Duodenal mucosa (tissue), 2 donors: ENCODE results near the gene CACNA1E.

Experiments
- H3K27ac ChIP-seq: one replicate; pipeline ENCODE4 v1.7.0; 2013; ENCODE audit warnings: low read depth, low read length
- H3K27me3 ChIP-seq, 2 donors: one replicate each; pipeline ENCODE4 v1.7.0; 2013; ENCODE audit warnings: low read length in 2 of 2, control low read depth in 1 of 2; ENCODE audit not compliant: insufficient read depth in 2 of 2, control insufficient read depth in 1 of 2
- H3K36me3 ChIP-seq, 2 donors: one replicate each; pipeline ENCODE4 v1.7.0; 2013; ENCODE audit warnings: low read length in 2 of 2, control low read depth in 1 of 2; ENCODE audit not compliant: insufficient read depth in 2 of 2, control insufficient read depth in 1 of 2
- H3K4me1 ChIP-seq, 2 donors: one replicate each; pipeline ENCODE4 v1.7.0; 2013; ENCODE audit warnings: low read length in 2 of 2, control low read depth in 1 of 2; ENCODE audit not compliant: insufficient read depth in 2 of 2, control insufficient read depth in 1 of 2
- H3K4me3 ChIP-seq, 2 donors: one replicate each; pipeline ENCODE4 v1.7.0; 2013; ENCODE audit warnings: low read length in 2 of 2, low read depth in 1 of 2
- H3K9ac ChIP-seq, 2 donors: one replicate each; pipeline ENCODE4 v1.7.0; 2013; ENCODE audit warnings: low read length in 2 of 2, low read depth in 1 of 2
- H3K9me3 ChIP-seq, 2 donors: one replicate each; pipeline ENCODE4 v1.7.0; 2013; ENCODE audit warnings: low read length in 2 of 2, control low read depth in 1 of 2; ENCODE audit not compliant: control insufficient read depth in 1 of 2

The CACNA1E gene

GRCh38 chr1:181737056-181737455, 253.7 kb downstream of the CACNA1E start:
- no peak overlapping the region for H3K27ac ChIP-seq
- H3K27me3 ChIP-seq, result no peaks in the 10 kb centered on the region
- H3K9me3 ChIP-seq, result no peaks in the 10 kb centered on the region
- H3K9ac ChIP-seq, result no peak overlapping the region
- H3K4me3 ChIP-seq, result no peak overlapping the region
- no peaks in the 10 kb centered on the region for H3K4me1 ChIP-seq
- no peaks in the 10 kb centered on the region for H3K36me3 ChIP-seq

DNA sequence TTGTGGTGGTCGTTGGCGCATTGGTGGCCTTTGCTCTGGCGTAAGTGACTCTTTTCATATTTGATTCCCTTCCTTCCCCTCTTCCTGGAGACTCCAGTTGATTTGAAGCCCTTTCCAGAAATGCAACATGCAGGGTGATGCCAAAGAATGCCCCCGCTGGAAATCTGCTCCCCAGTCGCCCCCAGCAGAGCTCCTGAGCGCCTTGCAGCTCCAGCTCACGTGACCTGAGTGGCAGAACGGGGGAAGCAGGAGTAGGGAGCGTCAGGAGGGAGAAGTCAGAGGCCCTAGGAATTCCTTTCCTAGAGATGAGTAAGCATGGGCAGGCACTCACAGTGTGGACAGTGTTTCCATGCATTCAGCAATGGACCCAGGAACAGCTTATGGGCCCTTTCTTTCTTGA, 255.9 kb downstream of the CACNA1E start:
- Histone ChIP-seq H3K4me1 (no peaks in the 10 kb centered on the region), H3K27me3 (no peaks in the 10 kb centered on the region), H3K9ac (no peak overlapping the region), H3K27ac (no peak overlapping the region), H3K36me3 (no peaks in the 10 kb centered on the region), H3K9me3 (no peaks in the 10 kb centered on the region), H3K4me3 (no peak overlapping the region)

DNA sequence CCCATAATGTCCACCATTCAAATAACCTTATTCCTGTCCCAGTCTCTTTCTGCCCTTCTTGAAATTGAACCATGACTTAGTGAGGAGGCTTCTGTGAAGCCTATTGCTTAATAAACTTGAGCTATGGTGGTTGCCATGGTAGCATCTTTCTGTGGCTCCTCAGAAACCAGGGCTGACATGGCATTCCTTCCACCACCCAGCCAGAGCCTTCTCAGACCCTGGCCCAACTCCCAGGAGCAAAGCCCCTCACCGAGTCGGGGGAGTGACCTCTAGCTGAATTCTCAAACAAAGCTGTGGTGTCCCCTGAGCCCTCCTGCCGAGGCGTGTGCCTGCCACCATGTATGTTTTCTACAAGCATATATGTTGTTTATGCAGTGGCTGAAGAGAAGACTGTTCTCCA, 259.1 kb downstream of the CACNA1E start:
- no peaks in the 10 kb centered on the region for H3K9me3 ChIP-seq
- no peaks in the 10 kb centered on the region for H3K36me3 ChIP-seq
- no peak overlapping the region for H3K4me3 ChIP-seq
- no peak overlapping the region for H3K9ac ChIP-seq
- no peaks in the 10 kb centered on the region for H3K27me3 ChIP-seq
- no peak overlapping the region for H3K27ac ChIP-seq
- no peaks in the 10 kb centered on the region for H3K4me1 ChIP-seq

DNA sequence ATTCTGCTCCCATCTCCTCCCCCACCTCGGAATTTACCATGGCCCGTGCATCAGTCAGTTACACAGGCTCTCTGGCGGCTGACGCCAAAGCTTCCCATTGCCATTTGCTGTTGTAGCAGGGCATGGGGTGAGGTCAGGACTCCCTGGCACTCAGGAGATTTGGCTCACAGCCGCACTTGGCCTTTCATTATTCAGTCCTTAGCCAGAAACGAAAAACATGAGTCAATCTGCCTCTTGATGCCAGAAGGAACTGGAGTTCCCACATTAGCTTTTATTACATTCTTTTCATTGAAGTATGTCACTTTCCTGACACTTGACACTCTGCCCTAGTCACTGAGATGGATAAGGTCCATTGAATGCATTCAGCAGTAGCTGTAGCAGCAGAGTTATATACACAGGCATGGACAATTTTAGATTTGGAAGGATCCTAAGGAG, 260.6 kb downstream of the CACNA1E start:
- Histone ChIP-seq H3K27ac (no peak overlapping the region), H3K4me1 (no peaks in the 10 kb centered on the region), H3K27me3 (no peaks in the 10 kb centered on the region), H3K36me3 (no peaks in the 10 kb centered on the region), H3K9ac (no peak overlapping the region), H3K4me3 (no peak overlapping the region), H3K9me3 (no peaks in the 10 kb centered on the region)

- no peaks in the 10 kb centered on the region for H3K4me1 ChIP-seq
- no peak overlapping the region for H3K9ac ChIP-seq
- no peak overlapping the region for H3K4me3 ChIP-seq
- no peaks in the 10 kb centered on the region for H3K27me3 ChIP-seq
- H3K27ac ChIP-seq, result no peak overlapping the region
- no peaks in the 10 kb centered on the region for H3K36me3 ChIP-seq
- no peaks in the 10 kb centered on the region for H3K9me3 ChIP-seq
Observed at GRCh38 chr1:181746224-181746623, 262.9 kb downstream of the CACNA1E start.

DNA sequence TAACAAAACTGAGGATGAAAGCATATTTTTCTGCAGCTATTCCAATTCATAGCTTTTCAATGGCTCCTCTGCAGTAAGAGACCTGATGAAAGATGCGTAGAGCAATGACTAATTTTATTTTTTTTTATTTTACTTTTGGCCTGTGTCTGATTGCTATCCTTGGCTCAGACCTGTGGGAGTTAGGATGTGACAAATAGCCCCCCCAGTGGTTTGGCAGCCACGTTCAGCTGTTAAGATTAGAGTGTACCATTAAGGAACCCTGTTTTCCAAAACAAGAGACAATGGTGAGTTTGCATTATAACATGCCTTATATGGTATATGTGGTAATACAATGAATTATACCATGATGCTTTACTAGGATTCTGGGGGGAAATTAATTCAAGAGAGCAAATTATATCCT, 264.7 kb downstream of the CACNA1E start:
- Histone ChIP-seq H3K36me3 (no peaks in the 10 kb centered on the region), H3K4me3 (no peak overlapping the region), H3K27ac (no peak overlapping the region), H3K27me3 (no peaks in the 10 kb centered on the region), H3K4me1 (no peaks in the 10 kb centered on the region), H3K9me3 (no peaks in the 10 kb centered on the region), H3K9ac (no peak overlapping the region)

- Histone ChIP-seq H3K4me3 (no peak overlapping the region), H3K9ac (no peak overlapping the region), H3K4me1 (no peaks in the 10 kb centered on the region), H3K27me3 (no peaks in the 10 kb centered on the region), H3K27ac (no peak overlapping the region), H3K36me3 (no peaks in the 10 kb centered on the region), H3K9me3 (no peaks in the 10 kb centered on the region)
Observed at GRCh38 chr1:181754103-181754502, 270.8 kb downstream of the CACNA1E start.

DNA sequence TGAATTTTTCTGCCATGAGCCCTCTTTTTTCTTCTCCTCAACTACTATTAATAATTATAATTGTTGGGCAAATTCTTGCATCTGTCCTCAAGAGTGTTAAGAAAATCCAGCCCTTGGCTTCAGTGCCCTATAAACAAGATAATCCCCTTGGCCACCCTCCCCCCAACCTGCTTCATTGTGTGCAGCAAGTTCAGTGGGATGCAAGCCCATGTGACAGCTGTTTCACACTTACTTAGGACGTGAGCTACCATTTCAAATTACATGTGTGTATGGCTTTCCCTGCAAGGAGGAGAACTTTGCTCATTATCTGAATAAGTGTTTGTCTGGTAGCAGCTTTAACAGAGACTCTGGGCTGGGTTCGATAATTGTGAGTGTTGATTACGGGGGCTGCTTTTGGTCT, 276.2 kb downstream of the CACNA1E start:
- Histone ChIP-seq H3K9ac (no peak overlapping the region), H3K4me3 (no peak overlapping the region), H3K27ac (no peak overlapping the region), H3K27me3 (no peaks in the 10 kb centered on the region), H3K36me3 (no peaks in the 10 kb centered on the region), H3K4me1 (no peaks in the 10 kb centered on the region), H3K9me3 (no peaks in the 10 kb centered on the region)

GRCh38 chr1:181763736-181764135, 280.4 kb downstream of the CACNA1E start:
- Histone ChIP-seq H3K4me3 (no peak overlapping the region), H3K9me3 (no peaks in the 10 kb centered on the region), H3K27ac (no peak overlapping the region), H3K9ac (no peak overlapping the region), H3K27me3 (no peaks in the 10 kb centered on the region), H3K4me1 (no peaks in the 10 kb centered on the region), H3K36me3 (no peaks in the 10 kb centered on the region)

- no peak overlapping the region for H3K4me3 ChIP-seq
- no peaks in the 10 kb centered on the region for H3K9me3 ChIP-seq
- H3K9ac ChIP-seq, result no peak overlapping the region
- no peaks in the 10 kb centered on the region for H3K27me3 ChIP-seq
- H3K27ac ChIP-seq, result no peak overlapping the region
- no peaks in the 10 kb centered on the region for H3K4me1 ChIP-seq
- no peaks in the 10 kb centered on the region for H3K36me3 ChIP-seq
Observed at GRCh38 chr1:181765451-181766026, 282.2 kb downstream of the CACNA1E start.
